GM18858 (cell line): Measurements from ENCODE around the gene BEST1.

Source experiments
- ATAC-seq: cut with Tn5 transposase; IDR thresholded peaks from one replicate; pipeline ENCODE4 v1.9.1; 2021; ENCODE audit not compliant: unreplicated experiment

The BEST1 gene

GRCh38 chr11:61950035-61950547 lies at the start of gene BEST1:
Gene BEST1 (plus strand): TSS chr11:61950351. CDS start chr11:61951807, 1,456 bp downstream.
- ATAC-seq: no peak

DNA sequence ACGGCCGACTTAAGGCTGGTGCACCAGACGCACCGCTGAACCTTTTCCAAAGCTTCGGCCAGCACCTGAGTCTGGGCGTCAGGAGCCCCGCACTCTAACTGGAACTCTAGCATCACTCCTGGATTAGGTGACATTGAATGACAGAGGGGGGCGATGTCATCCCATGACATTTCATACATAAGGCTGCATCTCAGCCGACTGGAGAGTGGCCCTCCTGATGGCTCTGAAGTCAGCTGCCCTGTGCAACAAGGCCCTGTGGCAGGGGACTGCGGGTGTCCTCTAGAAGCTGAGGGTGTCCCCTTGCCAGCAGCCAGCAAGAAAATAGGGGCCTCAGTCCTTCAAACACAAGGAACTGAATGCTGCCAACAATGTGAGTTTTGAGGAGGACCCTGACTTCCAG lies 48.8 kb upstream of the BEST1 start:
- no peak for ATAC-seq

DNA sequence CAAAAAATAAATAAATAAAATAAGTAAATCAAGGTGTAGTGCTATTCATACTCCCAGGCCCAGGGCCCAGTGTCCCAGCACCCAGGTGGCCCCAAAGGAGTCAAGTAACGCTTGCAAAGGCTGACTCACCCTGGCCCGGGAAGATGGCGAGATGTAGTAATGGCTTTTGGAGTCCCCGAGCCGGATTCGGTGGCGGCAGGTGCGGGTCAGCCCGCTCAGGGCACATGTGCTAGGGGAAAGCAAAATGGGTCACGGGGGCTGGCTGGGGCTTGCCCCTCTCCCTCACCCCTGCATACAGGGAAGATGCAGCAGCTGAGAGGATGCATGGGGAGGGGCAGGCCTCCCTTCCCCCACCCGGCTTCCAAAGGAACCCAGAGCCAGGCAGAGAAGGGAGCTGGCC lies 47.8 kb upstream of the BEST1 start:
- no peak for ATAC-seq

DNA sequence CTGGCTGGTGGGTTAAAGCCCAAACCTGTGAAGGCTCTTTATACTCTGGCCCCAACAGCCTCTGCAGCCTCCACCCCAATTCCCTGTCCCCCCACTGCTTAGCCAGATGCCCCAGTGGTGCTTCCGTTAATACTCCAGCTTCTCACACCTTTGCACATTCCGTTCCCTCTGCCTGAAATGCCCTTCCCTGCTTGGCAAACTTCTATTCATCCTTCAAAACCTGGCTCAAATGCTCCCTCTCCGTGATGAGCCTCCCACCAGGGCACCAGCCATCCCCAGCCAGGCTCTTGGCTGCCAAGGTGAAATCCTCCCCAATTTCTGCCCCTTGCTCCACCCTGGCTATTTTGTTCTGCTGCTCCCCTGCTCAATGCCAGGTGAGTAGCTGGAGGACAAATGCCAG lies 46.3 kb upstream of the BEST1 start:
- no peak for ATAC-seq

DNA sequence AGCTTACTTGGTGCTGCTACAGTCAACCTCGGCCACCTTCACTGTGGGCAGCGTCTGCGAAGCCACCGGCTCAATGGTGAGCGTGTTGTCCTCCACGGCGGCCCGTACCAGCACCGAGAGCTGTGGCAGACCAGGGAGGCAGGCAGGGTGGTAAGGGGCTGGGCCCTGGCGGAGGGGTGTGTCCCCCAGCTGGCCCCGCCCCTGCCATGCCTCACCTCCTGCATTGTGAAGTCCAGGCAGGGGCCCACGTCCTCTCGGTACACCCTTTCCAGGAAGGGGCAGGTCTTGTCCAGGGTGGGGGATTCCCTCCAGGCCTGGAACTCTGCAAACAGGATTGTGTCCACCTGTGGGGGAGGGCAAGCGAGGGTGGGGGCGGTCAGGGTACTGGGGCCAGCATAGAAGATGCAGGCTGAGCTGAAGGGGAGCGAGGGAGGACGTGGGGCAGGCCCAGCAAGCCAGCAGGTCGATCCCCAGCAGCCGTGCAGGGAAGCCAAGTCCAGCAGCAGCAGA lies 45.6 kb upstream of the BEST1 start:
- no peak for ATAC-seq

- no peak for ATAC-seq
Measured at GRCh38 chr11:61905067-61905696, 45.0 kb upstream of the BEST1 start.

- no peak for ATAC-seq
Measured at GRCh38 chr11:61905801-61906521, 44.2 kb upstream of the BEST1 start.

DNA sequence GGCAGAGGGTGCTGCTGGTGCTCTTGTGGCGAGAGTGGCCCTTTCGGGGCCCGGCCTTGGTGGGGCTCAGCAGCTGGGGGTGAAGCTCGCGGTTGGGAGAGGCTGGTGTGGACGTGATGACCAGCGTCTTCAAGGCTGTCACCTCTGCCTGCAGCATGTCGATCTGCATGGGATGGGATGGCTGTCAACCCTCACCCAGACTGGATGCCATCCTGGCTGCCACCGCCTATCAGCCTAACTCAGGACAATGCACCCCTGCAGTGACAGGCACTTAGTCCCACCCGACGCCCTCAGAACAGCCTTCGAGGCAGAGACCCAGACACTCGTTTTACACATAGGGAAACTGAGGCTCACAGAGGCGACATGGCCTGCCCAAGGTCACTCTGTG lies 43.6 kb upstream of the BEST1 start:
- ATAC-seq: no peak

GRCh38 chr11:61907282-61907681 lies 42.9 kb upstream of the BEST1 start:
- no peak for ATAC-seq

GRCh38 chr11:61907871-61908729 lies 42.1 kb upstream of the BEST1 start:
- no peak for ATAC-seq

DNA sequence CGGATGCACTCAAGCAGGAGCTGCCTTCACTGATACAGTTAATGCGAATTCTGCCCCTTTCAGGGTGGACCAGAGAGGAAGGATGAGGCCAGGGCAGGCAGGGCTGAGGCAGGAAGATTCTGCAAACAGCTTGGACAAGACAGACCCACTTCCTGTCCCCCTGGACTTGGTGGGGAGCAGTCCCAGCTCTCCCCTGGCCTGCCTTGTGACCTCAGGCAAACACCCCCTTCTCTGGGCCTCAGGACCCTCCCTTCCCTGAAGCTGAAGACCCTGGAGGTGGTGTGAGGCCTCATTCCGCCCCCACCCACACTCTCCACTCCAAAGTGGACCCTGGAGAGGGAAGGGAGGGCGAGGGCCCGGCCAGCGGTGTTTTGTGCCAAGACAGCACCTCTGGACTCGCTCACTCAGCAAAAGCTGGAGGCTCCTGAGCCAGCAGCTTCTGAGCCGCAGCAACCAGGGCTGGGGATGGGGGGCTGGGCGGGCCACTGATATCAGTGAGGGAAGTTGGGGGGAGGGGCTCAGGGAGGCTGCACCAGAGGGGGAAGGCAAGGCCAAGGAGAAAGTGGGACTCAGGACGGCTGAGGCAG lies 41.3 kb upstream of the BEST1 start:
- ATAC-seq: no peak

DNA sequence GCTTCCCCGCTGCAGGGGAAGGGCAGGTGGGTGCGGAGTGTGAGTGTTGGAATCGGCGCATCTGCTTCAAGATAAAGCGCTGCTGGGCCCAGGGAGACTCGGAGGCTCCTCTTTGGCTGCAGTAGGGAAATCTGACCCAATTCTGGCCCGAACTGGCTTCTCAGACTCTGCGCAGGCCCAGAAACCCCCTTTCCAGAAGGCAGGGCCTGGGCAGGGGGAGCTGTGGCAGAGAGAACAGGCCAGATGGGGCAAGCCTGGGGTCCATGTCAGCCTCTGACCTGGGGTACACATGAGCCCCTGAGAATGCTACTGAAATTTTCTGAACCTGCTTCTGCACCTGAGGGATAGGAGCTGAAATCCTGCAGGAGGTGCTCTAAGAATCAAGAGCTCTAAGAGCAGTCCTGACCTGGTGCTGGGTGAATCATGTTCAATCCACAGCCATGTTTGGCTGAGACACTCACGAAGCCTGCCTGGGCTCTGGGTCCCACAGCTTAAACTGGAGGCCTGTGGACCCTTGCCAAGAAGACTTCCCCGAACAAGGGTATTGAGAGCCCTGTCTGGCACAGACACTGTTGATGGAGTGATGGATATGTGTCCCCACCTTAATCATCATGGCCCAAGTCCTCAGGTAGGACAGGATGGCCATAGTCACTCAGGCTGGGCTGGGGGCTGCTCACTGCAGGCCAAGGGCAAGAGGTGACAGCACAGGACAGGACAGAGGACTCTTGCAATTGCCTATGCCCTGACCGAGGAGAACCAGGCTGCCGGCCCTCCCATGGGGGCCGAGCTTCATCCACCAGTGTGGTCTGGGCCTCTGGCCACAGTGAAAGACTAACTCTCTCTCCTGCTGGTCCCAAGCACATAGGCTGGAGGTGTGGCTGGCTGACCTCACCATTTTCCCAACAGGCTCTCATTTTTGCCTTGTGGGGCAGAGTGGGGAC lies 39.7 kb upstream of the BEST1 start:
- no peak for ATAC-seq

DNA sequence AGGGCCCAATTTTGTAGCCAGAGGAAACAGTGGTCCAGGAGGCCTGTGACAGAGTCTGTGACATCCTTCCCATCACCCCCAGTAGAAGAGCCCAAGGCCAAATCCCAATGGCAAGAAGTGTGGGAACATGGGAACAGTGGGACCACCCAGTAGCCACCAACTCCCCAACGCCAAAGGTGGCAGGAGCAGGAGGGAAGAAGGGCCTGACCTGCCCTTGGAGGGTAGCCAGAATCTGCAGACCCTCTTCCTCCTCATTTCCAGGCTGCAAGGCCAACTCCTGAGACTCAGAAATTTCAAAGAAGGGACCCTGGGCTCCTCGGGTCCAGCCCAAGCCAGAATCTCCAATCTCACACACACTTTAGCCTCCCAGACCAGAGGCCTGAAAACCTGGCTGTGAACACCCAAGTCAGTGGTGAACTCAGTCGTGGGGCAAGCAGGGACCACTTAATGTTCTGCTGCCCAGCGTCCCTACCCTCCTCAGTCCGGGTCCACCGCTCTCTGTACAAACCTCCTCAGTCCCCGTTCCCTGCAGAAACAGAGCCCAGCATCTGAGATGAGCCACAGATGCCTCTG lies 38.9 kb upstream of the BEST1 start:
- ATAC-seq: no peak

GRCh38 chr11:61911701-61912529 lies 38.2 kb upstream of the BEST1 start:
- no peak for ATAC-seq

DNA sequence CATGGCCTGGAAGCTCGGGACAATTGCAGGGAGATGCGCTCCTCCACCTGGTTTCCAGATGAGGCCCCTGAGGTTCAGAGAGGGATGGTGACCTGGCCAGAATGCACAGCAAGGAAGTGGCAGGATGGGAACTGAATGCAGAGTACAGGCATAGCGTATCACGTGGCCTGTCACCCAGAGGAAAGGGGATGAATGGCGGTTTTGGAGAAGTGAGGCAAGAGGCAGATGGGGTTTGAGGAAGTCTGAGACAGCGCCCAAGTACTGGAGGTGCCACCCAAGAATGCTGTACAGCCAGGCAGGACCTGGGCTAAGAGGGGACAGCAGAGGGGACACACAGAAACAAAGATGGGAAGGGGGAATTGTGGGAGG lies 37.6 kb upstream of the BEST1 start:
- no peak for ATAC-seq

- ATAC-seq: no peak
Measured at GRCh38 chr11:61912991-61913698, 37.0 kb upstream of the BEST1 start.

DNA sequence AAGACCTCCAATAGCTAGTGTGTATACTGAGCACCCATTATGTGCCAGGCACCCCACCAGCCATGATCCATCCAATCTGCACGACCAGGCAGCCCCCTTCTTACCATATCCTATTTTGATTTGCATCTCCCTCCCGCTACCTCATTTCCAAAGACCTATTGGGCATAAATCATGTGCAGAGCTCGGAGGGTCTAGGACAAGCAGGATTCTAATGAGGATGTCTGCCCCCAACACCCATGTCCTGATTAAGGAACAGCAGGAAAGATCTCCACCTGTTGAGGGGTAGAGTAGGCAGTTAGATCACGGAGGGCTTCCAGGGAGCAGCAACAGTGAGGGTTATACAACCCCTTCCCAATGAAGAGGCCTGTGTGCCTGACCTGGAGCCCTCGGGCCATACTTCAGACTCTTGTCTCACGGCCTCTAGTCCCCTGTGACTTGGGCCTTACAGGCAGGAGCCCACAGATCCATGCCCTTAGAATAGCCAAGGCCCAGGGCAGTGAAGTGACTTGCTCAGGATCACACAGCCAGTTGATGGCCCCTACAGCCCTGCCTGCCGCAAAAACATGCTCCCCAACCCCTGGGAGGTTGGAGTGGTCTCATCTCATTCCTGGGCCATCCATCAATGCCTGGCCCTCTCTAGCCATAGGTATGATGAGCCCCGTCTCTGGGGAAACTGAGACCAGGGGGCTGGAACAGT lies 36.3 kb upstream of the BEST1 start:
- no peak for ATAC-seq
